NCI-H524 treated with DMSO at 0.1 percent for 48 hours (cell line): ENCODE results near the gene PMVK.

ENCODE experiments used
- DNase-seq: peaks from one replicate; lab custom pipeline; 2025; lab: John Stamatoyannopoulos, UW

Gene PMVK

DNA sequence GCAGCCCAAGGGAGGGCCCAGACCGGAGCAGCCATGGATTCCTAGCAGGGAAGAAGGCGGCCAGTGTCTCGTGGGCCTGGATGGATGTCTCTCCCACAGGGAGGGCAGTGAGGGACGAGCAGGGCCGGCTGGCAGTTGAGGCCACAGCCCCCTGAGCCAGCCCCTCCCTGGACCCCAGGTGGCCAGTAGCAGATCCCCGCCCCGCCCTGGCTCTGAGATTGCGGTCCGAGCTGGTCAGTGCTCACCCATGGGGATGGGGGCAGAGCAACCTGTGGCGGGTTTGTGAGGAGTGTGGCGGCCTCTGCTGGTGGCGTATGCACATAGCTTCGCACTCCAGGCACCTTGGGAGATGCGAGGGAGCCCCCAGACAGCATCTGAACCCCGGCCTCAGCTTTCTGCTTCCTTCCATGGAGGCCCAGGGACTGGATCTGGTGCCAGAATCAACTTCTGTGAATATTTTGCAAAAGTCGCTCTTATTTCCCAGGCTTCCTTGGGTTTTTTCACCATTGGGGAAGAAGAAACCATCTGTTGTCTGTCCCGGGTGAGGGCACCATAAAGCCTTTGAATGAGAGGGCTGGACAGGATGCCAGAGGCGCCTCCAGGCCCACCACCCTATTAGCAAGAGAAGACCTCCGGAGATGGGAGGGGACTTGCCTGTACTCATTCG lies 58.0 kb downstream of the PMVK start:
- DNase-seq, result peak; percentile 12

DNA sequence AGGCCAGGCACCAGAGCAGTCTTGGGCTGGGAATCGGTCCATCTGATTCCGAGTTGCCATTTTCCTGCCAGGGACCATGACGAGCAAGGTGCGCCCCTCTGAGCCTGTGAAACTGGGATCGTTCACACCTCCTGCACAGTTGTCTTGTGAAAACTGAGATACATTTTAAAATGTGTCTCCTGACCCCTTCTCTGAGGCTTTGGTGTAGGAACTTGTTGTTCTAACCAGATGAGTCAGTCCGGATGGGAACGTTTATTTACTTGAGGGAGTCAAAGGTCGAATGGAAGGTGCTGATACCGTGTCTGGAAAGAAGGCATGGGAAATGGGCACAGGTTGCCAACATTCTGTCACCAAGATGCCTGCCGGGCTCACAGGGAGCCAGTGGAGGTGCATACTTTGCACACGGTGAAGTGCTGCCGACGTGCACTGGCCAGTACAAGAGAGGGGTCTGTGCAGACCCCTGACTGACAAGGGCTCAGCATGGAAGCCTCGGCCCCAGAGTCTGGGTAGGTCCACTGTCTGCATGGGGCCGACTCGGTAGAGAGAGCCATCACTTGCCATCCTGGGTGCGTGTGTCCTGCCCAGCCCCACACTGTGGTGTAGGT lies 59.0 kb downstream of the PMVK start:
- DNase-seq, result no peak

- DNase-seq, result no peak
Measured at GRCh38 chr1:154876842-154877369, 59.6 kb downstream of the PMVK start.
